ENCODE data around the gene PRXL2C. TPM values are rescaled to one million over a fixed set of nuclear protein-coding genes. Genes with fewer than 3 reads are reported as not detected.

Gene PRXL2C
- total and polyA plus RNA-seq, 2 of the 8 experiments (the other 6 are each of a cell fraction or from before 2014, with no cell fraction given), result 2.8 to 7.3 TPM

GRCh38 chr9:96668868-96669534 is 13.9 kb upstream of the PRXL2C start (continued):
- no peak for TF ChIP-seq CHD7 (IDR thresholded peaks at IDR 0.05; ENCODE audit: insufficient replicate concordance, low read length)
- no peak for TF ChIP-seq RBBP5 (IDR thresholded peaks at IDR 0.05; ENCODE audit: borderline replicate concordance, low read depth, low read length)
- TF ChIP-seq KDM1A (IDR thresholded peaks at IDR 0.05; ENCODE audit: borderline replicate concordance, low read length), result no peak
- TF ChIP-seq ATF2 (IDR thresholded peaks at IDR 0.05; ENCODE audit: low read length), result no peak
- TF ChIP-seq CTCF (IDR thresholded peaks at IDR 0.05; ENCODE audit: control extremely low read depth in 1 of 3, insufficient read depth in 1 of 3, low read depth in 1 of 3, low read length in 3 of 3), result no peak
